ENCODE measurements around the gene TAPT1.

TAPT1 gene

DNA sequence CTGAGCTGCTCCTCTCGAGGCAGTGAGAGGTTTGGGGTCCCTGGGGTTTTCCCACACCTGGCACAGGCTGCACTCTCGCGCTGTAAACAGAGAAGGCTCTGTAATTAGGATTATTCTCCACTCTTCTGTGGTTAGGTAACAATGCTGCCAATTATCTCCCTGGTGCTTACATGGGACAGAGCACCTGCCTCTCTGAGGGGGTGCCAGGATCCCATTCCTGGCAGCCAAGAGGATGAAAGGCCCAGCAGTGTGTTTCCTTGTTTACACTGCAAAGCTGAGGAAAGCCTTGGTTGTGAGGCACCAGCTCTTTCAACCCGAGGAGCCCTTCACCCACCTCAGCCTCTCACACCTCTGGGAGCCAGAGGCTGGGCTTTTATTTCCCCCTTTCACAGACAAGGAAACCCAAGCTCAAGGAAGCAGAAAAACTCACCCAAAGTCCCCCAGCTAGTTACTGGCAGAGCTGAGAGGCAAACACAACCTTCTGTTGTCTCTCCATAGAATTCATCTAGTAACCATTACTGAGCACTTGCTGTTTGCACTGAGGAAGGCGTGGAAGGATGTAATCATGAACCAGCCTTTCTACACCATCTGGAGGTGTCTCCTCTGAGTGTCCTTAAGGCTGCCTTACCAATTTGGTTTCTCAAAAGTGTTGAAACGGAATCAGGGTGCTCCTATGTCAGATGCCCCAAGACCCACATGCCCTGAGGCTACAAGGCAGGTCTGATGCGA, 102.8 kb downstream of the TAPT1 start:
- no peak for DNase-seq
- in situ Hi-C loops (cut with MboI; ENCODE audit: low pct_unique_long_range_greater_than_20kb, low sequenced_read_pairs) = no loop called here

DNA sequence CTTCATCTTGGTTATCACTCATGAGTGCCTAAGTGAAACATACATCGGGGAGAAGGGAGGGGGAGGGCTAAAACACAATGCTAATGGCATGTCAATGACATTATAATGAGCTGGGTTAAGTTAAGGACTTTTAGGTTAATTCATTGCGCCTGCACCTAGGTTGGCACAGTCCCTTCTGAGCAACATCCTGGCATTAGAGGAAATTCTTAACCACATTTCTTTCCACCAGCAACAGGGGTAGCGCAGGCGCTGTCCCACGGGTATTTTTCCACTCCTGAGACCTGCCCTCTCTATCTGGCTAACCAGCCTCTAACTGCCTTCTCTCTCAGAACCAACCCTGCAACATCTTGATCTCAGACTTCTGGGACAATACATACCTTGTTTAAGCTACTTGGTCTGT, 103.5 kb downstream of the TAPT1 start:
- no peak for DNase-seq
- in situ Hi-C loops (cut with MboI; ENCODE audit: low pct_unique_long_range_greater_than_20kb, low sequenced_read_pairs) = no loop called here

DNA sequence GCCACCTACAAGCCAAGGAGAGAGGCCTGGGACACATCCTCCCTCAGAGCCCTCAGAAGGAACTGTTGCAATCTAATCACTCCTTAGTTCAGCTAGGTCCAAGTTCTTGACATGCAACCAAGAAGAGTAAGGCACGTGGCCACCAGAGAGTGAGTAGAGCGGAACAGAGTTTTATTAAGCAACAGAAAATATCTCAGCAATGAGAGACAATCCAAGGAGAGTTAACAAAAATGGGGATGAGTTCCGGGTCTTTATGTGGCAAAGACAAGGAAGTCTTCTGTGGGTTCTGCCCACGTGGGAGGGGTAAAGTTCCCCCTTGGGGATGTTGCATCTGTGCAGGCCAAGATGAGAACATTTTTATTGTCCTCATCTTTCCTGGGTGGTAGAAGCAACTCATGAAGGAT, 104.0 kb downstream of the TAPT1 start:
- in situ Hi-C loops (cut with MboI; ENCODE audit: low pct_unique_long_range_greater_than_20kb, low sequenced_read_pairs) = no loop called here
- no peak for DNase-seq

- DNase-seq = no peak
- in situ Hi-C loops (cut with MboI; ENCODE audit: low pct_unique_long_range_greater_than_20kb, low sequenced_read_pairs) = no loop called here
Observed at GRCh38 chr4:16120720-16121119, 105.6 kb downstream of the TAPT1 start.

GRCh38 chr4:16119981-16120380, 106.3 kb downstream of the TAPT1 start:
- DNase-seq = no peak
- in situ Hi-C loops (cut with MboI; ENCODE audit: low pct_unique_long_range_greater_than_20kb, low sequenced_read_pairs) = no loop called here

DNA sequence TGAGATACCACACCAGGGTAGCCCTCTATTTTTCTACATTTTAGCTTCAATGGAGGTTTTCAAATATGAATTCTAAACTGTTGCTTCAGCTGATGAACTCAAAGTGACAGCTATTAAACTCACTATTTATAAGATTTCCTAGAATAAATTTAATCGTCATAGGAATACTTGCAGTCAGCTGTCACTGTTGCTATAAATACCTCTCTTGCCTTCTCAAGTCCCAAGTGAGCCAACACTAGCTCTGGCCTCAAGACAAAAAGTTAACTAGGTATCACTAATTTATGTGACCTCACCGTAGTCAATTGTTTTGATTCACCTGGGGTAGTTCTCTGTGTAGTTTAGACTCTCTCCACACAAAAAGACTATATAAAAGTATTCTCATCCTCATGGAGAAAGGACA, 108.2 kb downstream of the TAPT1 start:
- no peak for DNase-seq
- in situ Hi-C loops (cut with MboI; ENCODE audit: low pct_unique_long_range_greater_than_20kb, low sequenced_read_pairs) = no loop called here

DNA sequence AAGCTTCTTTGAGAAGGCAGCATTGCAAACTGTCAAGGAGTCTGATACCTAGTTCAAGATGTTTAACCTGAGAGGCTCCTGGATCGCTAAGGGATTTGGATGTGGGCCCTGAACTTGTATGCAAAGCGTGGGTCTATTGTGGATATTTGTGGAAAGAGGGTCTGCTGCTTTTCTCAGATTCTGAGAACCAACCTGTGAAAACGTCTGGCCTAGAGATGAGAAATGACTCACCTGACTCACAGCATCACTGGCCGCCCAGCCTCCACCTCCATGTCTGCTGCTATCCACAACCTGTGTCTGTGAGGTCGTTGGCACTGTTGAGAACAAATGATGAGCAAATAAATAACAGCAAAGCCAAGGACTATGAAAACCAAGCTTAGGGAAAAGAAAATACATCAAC, 109.1 kb downstream of the TAPT1 start:
- in situ Hi-C loops (cut with MboI; ENCODE audit: low pct_unique_long_range_greater_than_20kb, low sequenced_read_pairs) = no loop called here
- DNase-seq = no peak

DNA sequence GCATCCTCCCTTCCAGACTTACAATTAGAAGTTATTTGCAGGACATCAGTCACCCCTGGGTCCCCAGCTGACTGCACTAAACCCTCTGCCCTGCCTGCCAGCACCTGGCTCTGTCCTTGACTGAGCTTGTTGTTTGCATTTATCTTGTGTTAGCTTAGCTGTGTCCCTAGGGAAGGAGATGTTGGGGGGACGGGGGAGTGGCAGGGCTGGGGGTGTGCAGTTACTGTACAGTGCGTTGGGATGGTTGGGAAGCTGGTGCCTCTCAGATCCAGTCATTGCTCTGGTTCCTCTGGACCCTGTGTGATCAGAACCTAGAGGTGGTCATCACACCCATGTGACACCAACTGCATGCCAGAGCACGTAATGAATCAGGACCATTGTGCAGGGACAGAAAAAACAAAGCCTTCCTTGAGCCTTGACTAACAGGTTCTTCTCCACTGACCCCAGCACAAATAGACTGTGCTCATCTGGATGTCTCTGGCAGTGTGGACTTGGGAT, 109.7 kb downstream of the TAPT1 start:
- in situ Hi-C loops (cut with MboI; ENCODE audit: low pct_unique_long_range_greater_than_20kb, low sequenced_read_pairs) = no loop called here
- no peak for DNase-seq

- in situ Hi-C loops (cut with MboI; ENCODE audit: low pct_unique_long_range_greater_than_20kb, low sequenced_read_pairs) = no loop called here
- no peak for DNase-seq
Observed at GRCh38 chr4:16116019-16116418, 110.3 kb downstream of the TAPT1 start.

GRCh38 chr4:16114546-16114945, 111.7 kb downstream of the TAPT1 start:
- in situ Hi-C loops (cut with MboI; ENCODE audit: low pct_unique_long_range_greater_than_20kb, low sequenced_read_pairs) = no loop called here
- no peak for DNase-seq

DNA sequence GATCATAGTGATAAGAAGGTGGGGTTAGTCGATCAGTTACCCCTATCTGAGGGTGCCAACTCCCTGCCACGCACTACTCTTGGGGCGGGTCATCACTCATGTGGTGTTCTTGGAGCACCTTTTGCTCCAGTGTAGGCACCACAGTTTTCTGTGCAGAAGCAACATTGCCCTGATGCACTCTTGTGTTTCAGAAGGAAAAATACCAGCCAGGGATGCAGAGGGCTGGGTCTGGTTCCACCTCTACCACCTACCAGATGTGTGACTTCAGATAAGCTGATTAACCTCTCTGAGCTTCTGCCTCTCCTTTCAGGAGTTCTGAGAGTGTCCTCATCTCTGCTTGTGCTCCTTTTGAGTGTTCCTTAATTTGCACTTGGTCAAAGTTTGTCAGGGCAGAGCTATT, 112.5 kb downstream of the TAPT1 start:
- DNase-seq = no peak
- in situ Hi-C loops (cut with MboI; ENCODE audit: low pct_unique_long_range_greater_than_20kb, low sequenced_read_pairs) = no loop called here

GRCh38 chr4:16111533-16111932, 114.7 kb downstream of the TAPT1 start:
- no peak for DNase-seq
- in situ Hi-C loops (cut with MboI; ENCODE audit: low pct_unique_long_range_greater_than_20kb, low sequenced_read_pairs) = no loop called here

DNA sequence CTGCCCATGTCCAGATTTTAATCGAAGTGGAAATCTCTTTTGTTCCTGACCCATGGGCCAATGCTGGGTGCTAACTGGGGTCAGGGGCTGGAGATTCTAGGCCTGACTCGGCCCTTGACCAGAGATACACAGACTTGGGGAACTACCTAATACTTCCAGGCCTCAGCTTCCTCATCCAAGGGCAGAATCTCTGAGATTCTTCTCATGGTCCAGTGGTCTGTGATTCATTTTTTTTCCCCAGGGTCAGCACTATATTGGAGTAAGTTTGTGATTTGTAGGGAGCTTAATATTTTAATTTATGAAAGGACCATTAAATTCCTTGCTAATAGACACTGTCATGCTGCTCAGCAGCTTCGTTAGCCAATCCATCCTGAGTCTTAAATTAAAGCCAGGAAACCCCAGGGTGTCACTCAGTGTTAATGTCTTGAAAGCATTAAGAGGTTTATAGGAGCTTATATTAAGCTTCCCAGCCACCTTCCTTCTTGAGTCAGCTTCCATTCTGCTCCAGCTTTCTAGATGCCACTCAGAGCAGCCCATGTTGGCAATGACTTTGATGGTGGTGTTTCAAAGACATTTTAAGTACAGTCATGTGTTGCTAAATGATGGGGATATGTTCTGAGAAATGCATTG, 115.5 kb downstream of the TAPT1 start:
- no peak for DNase-seq
- in situ Hi-C loops (cut with MboI; ENCODE audit: low pct_unique_long_range_greater_than_20kb, low sequenced_read_pairs) = no loop called here

All from KBM-7 (cell line).